ENCODE measurements around the gene SMOC2. TPM values are rescaled to one million over a fixed set of nuclear protein-coding genes. Genes with fewer than 3 reads are reported as not detected.

The SMOC2 gene
- polyA plus RNA-seq, 1 experiment, result not detected

- ChIA-PET POLR2A (no interaction called here), CTCF (no interaction called here)
- no peak for TF ChIP-seq CTCF (IDR thresholded peaks at IDR 0.05; ENCODE audit: low read depth, low read length)
- Histone ChIP-seq H3K27ac (ENCODE audit: low read depth, low read length) (no peak overlapping the region), H3K4me3 (ENCODE audit: low read depth, low read length) (no peak overlapping the region), H3K27me3 (ENCODE audit: control insufficient read depth, insufficient read depth, low read length) (no peaks in the 10 kb centered on the region), H3K9me3 (ENCODE audit: control insufficient read depth, insufficient read depth, low read length) (peaks cover 77% of the 10 kb centered on the region)
- DNase-seq (ENCODE audit: low read depth, low spot score), result no peak
Observed at GRCh38 chr6:168706471-168707177, 265.6 kb downstream of the SMOC2 start.

- TF ChIP-seq CTCF (IDR thresholded peaks at IDR 0.05; ENCODE audit: low read depth, low read length), result no peak
- Histone ChIP-seq H3K4me3 (ENCODE audit: low read depth, low read length) (no peak overlapping the region), H3K27me3 (ENCODE audit: control insufficient read depth, insufficient read depth, low read length) (no peaks in the 10 kb centered on the region), H3K9me3 (ENCODE audit: control insufficient read depth, insufficient read depth, low read length) (peaks cover 80% of the 10 kb centered on the region), H3K27ac (ENCODE audit: low read depth, low read length) (no peak overlapping the region)
- DNase-seq (ENCODE audit: low read depth, low spot score), result no peak
- CTCF ChIA-PET, result no interaction called here
- POLR2A ChIA-PET, result no interaction called here
Observed at GRCh38 chr6:168708526-168708925, 267.5 kb downstream of the SMOC2 start.

GRCh38 chr6:168708984-168709383 is 268.0 kb downstream of the SMOC2 start:
- ChIA-PET CTCF (no interaction called here), POLR2A (no interaction called here)
- DNase-seq (ENCODE audit: low read depth, low spot score), result no peak
- Histone ChIP-seq H3K27ac (ENCODE audit: low read depth, low read length) (no peak overlapping the region), H3K27me3 (ENCODE audit: control insufficient read depth, insufficient read depth, low read length) (no peaks in the 10 kb centered on the region), H3K9me3 (ENCODE audit: control insufficient read depth, insufficient read depth, low read length) (peaks cover 79% of the 10 kb centered on the region), H3K4me3 (ENCODE audit: low read depth, low read length) (no peak overlapping the region)
- TF ChIP-seq CTCF (IDR thresholded peaks at IDR 0.05; ENCODE audit: low read depth, low read length), result no peak

GRCh38 chr6:168709390-168709789 is 268.4 kb downstream of the SMOC2 start:
- POLR2A ChIA-PET, result no interaction called here
- no peak overlapping the region for H3K27ac ChIP-seq (ENCODE audit: low read depth, low read length)
- peaks cover 79% of the 10 kb centered on the region for H3K9me3 ChIP-seq (ENCODE audit: control insufficient read depth, insufficient read depth, low read length)
- CTCF ChIA-PET, result no interaction called here
- H3K27me3 ChIP-seq (ENCODE audit: control insufficient read depth, insufficient read depth, low read length), result no peaks in the 10 kb centered on the region
- no peak for TF ChIP-seq CTCF (IDR thresholded peaks at IDR 0.05; ENCODE audit: low read depth, low read length)
- DNase-seq (ENCODE audit: low read depth, low spot score), result no peak
- H3K4me3 ChIP-seq (ENCODE audit: low read depth, low read length), result no peak overlapping the region

GRCh38 chr6:168709991-168710390 is 269.0 kb downstream of the SMOC2 start:
- H3K9me3 ChIP-seq (ENCODE audit: control insufficient read depth, insufficient read depth, low read length), result peaks cover 73% of the 10 kb centered on the region
- no peak overlapping the region for H3K4me3 ChIP-seq (ENCODE audit: low read depth, low read length)
- ChIA-PET CTCF (no interaction called here), POLR2A (no interaction called here)
- no peak for TF ChIP-seq CTCF (IDR thresholded peaks at IDR 0.05; ENCODE audit: low read depth, low read length)
- H3K27ac ChIP-seq (ENCODE audit: low read depth, low read length), result no peak overlapping the region
- H3K27me3 ChIP-seq (ENCODE audit: control insufficient read depth, insufficient read depth, low read length), result no peaks in the 10 kb centered on the region
- no peak for DNase-seq (ENCODE audit: low read depth, low spot score)
